Esophagus squamous epithelium (tissue), 5 donors: ENCODE results near the gene PITHD1. TPM values are rescaled to one million over a fixed set of nuclear protein-coding genes. Genes with fewer than 3 reads are reported as not detected.
"Not testable (repeated sequence)": the region's sequence is repeated elsewhere in the genome, so short reads cannot be mapped to it uniquely, and the experiment has no call there.

Experiments
- DNase-seq: peaks from one replicate; lab custom pipeline; 2025; lab: John Stamatoyannopoulos, UW
- H3K27ac ChIP-seq, 4 donors: fragments of 200-600 bp; sonication (generic); one replicate each; pipeline ENCODE4 v1.5.1; 2016 to 2019; ENCODE audit warnings: mild to moderate bottlenecking in 1 of 4
- H3K27me3 ChIP-seq, 4 donors: fragments of 200-600 bp; sonication (generic); 1 replicate in 3 of 4; 2 replicates in 1 of 4; pipeline versions ENCODE4 v1.5.1 to v1.6.0; 2017 to 2021; ENCODE audit warnings: antibody characterized with exemption in 1 of 4
- H3K36me3 ChIP-seq, 3 donors: fragments of 200-600 bp; sonication (generic); one replicate each; pipeline ENCODE4 v1.5.1; 2016 to 2019
- H3K4me1 ChIP-seq, 3 donors: fragments of 200-600 bp; sonication (generic); one replicate each; pipeline ENCODE4 v1.5.1; 2017 to 2019
- H3K4me3 ChIP-seq, 4 donors: fragments of 200-600 bp; sonication (generic); 1 replicate in 3 of 4; 2 replicates in 1 of 4; pipeline ENCODE4 v1.5.1; 2016 to 2019; ENCODE audit warnings: mild to moderate bottlenecking in 2 of 4, moderate library complexity in 1 of 4
- H3K9me3 ChIP-seq, 3 donors: fragments of 200-600 bp; sonication (generic); one replicate each; pipeline ENCODE4 v1.5.1; 2016 to 2019
- POLR2A ChIP-seq, 4 donors: fragments of 450-650 bp; IDR thresholded peaks; one replicate each; pipeline ENCODE4 v1.6.1; 2017; ENCODE audit warnings: antibody characterized with exemption in 4 of 4, mild to moderate bottlenecking in 4 of 4, moderate library complexity in 3 of 4
- WGBS, 2 donors: methylation state at CpG; one replicate each; pipeline ENCODE4 v1.1.5; 2018; 5-methylcytosine and 5-hydroxymethylcytosine counted together
- intact Hi-C: fragments of 100-400 bp; cut with DNase I; formaldehyde crosslinking; loops from one replicate; pipeline ENCODE4 v1.15.0; 2022
- total RNA-seq, 4 donors: library from RNA; depleted of rRNA; stranded (reverse); fragments of >200 nt; gene quantifications; one replicate each; pipeline ENCODE4 v1.1.0, GENCODE V29; 2016
- TF ChIP-seq, protein P1 (sequence below), 6 experiments: fragments of 450-650 bp in 4 of 6; fragments of 200-600 bp in 2 of 6; sonication (generic) in 2 of 6; IDR thresholded peaks; one replicate each; pipeline ENCODE4 v1.5.1; 2016 to 2019; ENCODE audit warnings: antibody characterized with exemption in 6 of 6, mild to moderate bottlenecking in 4 of 6, moderate library complexity in 4 of 6
- donor health status: DM: yes; HTN: yes; CAD: no.

The PITHD1 gene
- total RNA-seq, 4 donors from 2014 or later = 57.4 to 86.3 (median 78.0) TPM

DNA sequence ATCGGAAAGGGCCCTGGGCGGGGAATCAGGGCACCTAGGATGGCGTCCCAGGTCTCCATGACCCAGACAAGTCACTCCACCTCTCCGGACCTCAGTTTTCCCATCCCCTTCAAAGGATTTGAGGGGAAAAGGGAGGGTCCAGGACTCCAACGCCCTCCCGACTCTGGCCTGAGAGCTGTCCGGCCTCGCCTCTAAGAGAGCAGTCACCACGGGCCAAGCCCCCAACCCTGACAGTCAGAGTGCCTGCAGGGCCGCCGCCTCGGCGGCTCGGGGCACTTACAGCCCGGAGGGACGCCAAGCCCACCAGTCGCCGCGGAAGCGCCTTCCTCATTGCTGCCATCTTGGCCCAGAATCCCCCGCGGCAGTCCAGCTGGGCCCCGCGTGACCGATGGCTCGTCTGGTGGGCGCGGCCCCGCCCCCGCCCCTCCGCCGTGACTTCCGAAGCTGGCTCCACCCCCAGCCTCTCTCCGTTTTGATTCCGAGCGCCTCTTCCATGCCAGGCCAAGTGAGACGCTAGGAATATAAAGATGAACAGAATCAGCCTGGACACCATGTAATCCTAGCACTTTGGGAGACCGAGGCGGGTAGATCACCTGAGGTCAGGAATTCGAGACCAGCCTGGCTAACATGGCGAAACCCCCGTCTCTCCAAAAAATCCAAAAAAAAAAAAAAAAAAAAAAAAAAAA lies 47.0 kb downstream of the PITHD1 start, which contains the start of gene HMGCL:
TSS of gene HMGCL (minus strand) at position 354 of the 686 bp plus-strand sequence. CDS start at position 340, 14 bp downstream.
- Histone ChIP-seq H3K9me3 (no peaks in the 10 kb centered on the region), H3K27ac (peak within 1 kb of the TSS; percentile 84 to 97 (median 94)), H3K36me3 (peaks cover 0 to 3% (median 0%) of the 10 kb centered on the region in 3 donors), H3K4me3 (peak within 1 kb of the TSS; percentile 58 to 98 (median 92)), H3K27me3 (no peaks in the 10 kb centered on the region), H3K4me1 (peaks cover 0 to 23% (median 3%) of the 10 kb centered on the region in 3 donors)
- DNase-seq = peak; percentile 46
- intact Hi-C loops = no loop called here
- WGBS, 2 donors = 0 to 1% methylated on average over 3 to 22 of the region's 42 CpGs
- peak in 3 of 4 donors; percentile 43 to 90 (median 83) for TF ChIP-seq POLR2A (IDR thresholded peaks at IDR 0.05)
- TF ChIP-seq, protein P1, sequence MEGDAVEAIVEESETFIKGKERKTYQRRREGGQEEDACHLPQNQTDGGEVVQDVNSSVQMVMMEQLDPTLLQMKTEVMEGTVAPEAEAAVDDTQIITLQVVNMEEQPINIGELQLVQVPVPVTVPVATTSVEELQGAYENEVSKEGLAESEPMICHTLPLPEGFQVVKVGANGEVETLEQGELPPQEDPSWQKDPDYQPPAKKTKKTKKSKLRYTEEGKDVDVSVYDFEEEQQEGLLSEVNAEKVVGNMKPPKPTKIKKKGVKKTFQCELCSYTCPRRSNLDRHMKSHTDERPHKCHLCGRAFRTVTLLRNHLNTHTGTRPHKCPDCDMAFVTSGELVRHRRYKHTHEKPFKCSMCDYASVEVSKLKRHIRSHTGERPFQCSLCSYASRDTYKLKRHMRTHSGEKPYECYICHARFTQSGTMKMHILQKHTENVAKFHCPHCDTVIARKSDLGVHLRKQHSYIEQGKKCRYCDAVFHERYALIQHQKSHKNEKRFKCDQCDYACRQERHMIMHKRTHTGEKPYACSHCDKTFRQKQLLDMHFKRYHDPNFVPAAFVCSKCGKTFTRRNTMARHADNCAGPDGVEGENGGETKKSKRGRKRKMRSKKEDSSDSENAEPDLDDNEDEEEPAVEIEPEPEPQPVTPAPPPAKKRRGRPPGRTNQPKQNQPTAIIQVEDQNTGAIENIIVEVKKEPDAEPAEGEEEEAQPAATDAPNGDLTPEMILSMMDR (IDR thresholded peaks at IDR 0.05) = no peak

DNA sequence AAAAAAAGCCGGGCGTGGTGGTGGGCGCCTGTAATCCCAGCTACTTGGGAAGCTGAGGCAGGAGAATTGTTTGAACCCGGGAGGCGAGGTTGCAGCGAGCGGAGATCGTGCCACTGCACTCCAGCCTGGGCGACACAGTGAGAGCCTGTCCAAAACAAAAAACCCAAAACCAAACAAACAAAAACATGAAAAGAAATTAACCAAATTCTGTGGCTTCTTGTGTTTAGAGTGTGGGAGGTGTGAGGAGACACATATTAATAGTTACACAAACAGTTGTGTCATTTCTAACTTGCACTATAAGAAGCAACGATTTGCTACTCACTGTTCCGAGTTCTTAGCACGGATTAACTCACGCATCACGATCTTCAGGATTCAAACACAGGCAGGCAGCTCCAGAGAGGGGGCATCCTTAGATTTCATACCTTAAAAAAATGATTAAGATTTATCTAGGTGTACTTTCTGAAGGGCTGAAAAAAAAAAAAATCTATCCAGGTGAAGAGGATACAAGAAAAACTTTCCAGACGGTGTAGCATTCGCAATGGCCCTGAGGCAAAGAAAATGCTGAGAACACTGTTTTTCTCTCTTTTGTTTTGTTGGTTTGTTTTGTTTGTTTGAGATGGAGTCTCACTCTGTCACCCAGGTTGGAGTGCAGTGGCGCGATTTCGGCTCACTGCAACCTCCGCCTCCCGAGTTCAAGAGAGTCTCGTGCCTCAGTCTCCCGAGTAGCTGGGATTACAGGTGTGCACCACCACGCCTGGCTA lies 47.7 kb downstream of the PITHD1 start:
- Histone ChIP-seq H3K27ac (peak overlapping the region; percentile 84 to 97 (median 94)), H3K9me3 (no peaks in the 10 kb centered on the region), H3K27me3 (no peaks in the 10 kb centered on the region), H3K4me1 (peaks cover 0 to 23% (median 3%) of the 10 kb centered on the region in 3 donors), H3K36me3 (no peaks in the 10 kb centered on the region), H3K4me3 (peak overlapping the region; percentile 58 to 98 (median 92))
- DNase-seq = no peak
- intact Hi-C loops = no loop called here
- whole genome bisulfite sequencing, 2 donors = 48 to 53% methylated on average over 21 to 23 of the region's 24 CpGs
- no peak for TF ChIP-seq POLR2A (IDR thresholded peaks at IDR 0.05)
- TF ChIP-seq, protein P1 (IDR thresholded peaks at IDR 0.05) = no peak

DNA sequence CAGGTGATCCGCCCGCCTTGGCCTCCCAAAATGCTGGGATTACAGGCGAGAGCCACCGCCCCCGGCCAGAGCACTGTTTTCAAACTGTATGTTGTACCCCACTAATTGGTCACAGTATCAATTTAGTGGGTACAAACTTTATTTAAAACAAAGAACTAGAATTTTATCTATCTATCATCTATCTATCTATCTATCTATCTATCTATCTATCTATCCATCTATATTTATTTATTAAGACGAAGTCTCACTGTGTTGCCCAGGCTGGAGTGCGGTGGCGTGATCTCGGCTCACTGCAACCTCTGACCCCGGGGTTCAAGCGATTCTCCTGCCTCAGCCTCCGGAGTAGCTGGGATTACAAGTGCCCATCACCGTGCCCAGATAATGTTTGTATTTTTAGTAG lies 48.4 kb downstream of the PITHD1 start:
- WGBS, 2 donors = 90 to 92% methylated on average over 10 to 13 of the region's 13 CpGs
- peaks cover 0 to 23% (median 3%) of the 10 kb centered on the region in 3 donors for H3K4me1 ChIP-seq
- H3K36me3 ChIP-seq, intact Hi-C loops, DNase-seq, H3K27ac ChIP-seq, H3K27me3 ChIP-seq, H3K4me3 ChIP-seq, H3K9me3 ChIP-seq: not testable (repeated sequence)

DNA sequence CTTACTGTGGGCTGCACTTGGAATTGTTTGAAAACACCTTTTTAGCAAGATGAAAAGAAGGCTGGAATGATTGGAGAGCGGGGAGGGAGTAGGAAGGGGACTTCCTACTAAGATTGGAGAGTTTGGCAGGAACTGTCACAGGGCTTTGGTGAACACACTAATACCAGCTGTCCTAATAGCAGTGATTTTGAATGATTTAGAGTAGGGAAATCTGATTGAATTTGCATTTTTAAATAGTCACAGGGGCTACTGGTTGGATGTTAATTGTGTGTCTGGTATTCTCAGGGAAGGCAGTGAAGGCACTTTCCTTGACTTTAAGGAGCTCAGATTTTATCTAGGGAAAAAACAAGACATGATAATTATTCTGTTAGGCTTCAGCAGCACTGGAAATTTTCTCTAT lies 49.5 kb downstream of the PITHD1 start:
- no peak for DNase-seq
- Histone ChIP-seq H3K9me3 (no peaks in the 10 kb centered on the region), H3K27me3 (no peaks in the 10 kb centered on the region), H3K4me3 (no peak overlapping the region), H3K4me1 (peaks cover 0 to 23% (median 3%) of the 10 kb centered on the region in 3 donors), H3K36me3 (no peaks in the 10 kb centered on the region), H3K27ac (no peak overlapping the region)
- 61 to 67% methylated on average over 1 of the region's 1 CpG for WGBS, 2 donors
- intact Hi-C loops = no loop called here
- TF ChIP-seq, protein P1 (IDR thresholded peaks at IDR 0.05) = no peak
- TF ChIP-seq POLR2A (IDR thresholded peaks at IDR 0.05) = no peak

DNA sequence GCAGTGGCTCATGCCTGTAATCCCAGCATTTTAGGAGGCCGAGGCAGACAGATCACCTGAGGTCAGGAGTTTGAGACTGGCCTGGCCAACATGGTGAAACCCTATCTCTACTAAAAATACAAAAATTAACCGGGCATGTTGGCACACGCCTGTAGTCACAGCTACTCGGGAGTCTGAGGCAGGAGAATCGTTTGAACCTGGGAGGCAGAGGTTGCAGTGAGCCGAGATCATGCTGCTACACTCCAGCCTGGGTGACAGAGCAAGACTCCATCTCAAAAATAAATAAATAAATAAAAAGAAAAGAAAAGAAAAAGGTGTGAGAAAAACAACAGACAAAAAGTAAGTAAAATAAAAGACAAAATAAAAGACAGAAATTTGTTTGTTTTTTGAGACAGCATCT lies 55.9 kb downstream of the PITHD1 start:
- H3K36me3 ChIP-seq, H3K27me3 ChIP-seq, H3K4me3 ChIP-seq, H3K9me3 ChIP-seq, DNase-seq, H3K27ac ChIP-seq, intact Hi-C loops: not testable (repeated sequence)
- H3K4me1 ChIP-seq = peaks cover 6 to 15% (median 6%) of the 10 kb centered on the region in 3 donors
- WGBS, 2 donors = 47 to 64% methylated on average over 6 of the region's 6 CpGs

DNA sequence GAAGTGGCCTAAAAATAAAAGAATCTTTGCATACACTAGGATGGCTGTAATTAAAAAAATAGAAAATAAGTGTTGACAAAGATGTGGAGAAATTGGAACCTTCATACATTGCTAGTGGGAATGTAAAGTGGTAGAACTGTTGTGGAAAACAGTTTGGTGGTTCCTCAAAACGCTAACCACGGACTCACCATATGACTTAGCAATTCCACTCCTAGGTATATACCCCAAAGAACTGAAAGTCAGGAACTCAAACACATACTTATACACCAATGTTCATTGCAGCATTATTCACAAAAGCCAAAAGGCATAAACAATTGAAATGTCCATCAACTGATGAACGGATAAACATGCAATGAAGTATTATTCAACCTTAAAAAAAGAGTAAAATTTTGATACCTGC lies 57.8 kb downstream of the PITHD1 start:
- peaks cover 6 to 15% (median 6%) of the 10 kb centered on the region in 3 donors for H3K4me1 ChIP-seq
- no peak for TF ChIP-seq POLR2A (IDR thresholded peaks at IDR 0.05)
- TF ChIP-seq, protein P1 (IDR thresholded peaks at IDR 0.05) = no peak
- H3K36me3 ChIP-seq = no peaks in the 10 kb centered on the region
- DNase-seq = no peak
- H3K4me3 ChIP-seq = no peak overlapping the region
- H3K27ac ChIP-seq = no peak overlapping the region
- H3K27me3 ChIP-seq = peaks cover 0 to 6% (median 1%) of the 10 kb centered on the region in 4 donors
- 59 to 79% methylated on average over 3 of the region's 3 CpGs for WGBS, 2 donors
- no peaks in the 10 kb centered on the region for H3K9me3 ChIP-seq
- intact Hi-C loops = no loop called here
